HG02870 (cell line): Measurements from ENCODE around the gene COPZ1.
"Not testable (repeated sequence)": the region's sequence is repeated elsewhere in the genome, so short reads cannot be mapped to it uniquely, and the experiment has no call there.

Experiments
- ATAC-seq: cut with Tn5 transposase; IDR thresholded peaks from one replicate; pipeline ENCODE4 v1.9.1; 2021; ENCODE audit warnings: mild to moderate bottlenecking, moderate library complexity; ENCODE audit not compliant: unreplicated experiment

The COPZ1 gene

DNA sequence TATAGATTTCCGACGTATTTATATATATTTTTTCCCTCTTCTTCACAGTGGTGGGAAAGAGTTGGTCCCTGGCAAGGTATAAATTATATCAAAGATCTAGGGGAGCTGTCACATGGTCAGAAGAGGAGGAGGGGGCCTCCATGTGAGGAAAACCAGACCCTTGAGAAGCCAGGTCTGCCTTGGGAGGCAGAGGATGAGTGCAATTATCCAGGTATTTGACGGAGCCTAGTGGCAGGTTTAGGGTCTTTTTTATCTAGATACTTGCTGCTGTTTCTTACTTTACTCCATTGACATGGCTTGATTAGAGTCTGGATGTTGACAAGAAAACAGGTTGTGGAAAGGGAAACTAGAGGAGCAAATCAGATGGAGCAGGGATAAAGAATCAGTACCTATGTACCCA is 5.5 kb downstream of the COPZ1 start:
- ATAC-seq: no peak

DNA sequence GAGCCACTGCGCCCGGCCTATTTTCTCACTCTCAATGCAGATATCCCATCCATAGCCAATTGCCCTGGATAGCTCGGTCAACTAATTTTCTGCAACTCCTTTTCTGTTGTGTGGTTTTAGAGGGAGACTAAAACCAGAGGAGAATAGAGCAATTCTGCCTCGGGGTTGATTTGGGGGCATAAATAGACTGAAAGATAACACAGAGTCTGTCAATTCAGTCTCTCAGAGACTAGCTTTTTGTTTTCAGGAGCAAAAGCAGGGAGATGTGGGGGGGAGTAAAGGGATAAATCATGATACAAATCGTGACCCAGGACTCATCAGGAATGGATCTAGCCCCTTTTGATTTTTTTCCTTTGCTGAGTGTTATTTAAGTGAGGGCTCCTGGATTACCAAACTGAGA is 6.5 kb downstream of the COPZ1 start:
- ATAC-seq: no peak

DNA sequence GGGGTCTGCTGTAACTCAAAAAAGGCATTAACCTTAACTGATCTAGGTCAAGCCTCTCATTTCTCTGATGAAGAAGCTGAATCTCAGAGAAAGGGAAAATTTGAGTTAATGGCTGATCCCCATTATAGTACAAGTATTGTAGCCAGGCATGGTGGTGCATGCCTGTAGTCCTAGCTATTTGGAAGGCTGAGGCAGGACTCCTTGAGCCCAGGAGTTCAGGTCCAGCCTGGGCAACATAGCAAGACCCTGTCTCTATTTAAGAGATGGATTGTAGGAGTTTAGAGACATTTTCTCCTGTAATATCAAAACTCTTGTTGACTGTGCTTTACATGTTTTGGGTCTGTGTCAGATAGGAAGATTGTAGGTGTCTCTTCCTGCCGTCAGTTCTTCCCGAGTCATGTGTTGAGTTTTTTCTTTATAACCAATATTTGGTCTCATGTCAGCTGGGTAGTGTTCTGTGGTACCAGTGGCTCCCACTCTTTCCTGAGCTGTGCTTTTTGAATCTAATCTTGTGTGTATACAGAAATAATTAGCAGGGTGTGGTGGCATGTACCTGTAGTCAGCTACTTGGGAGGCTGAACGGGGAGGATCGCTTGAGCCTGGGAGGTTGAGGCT is 8.6 kb downstream of the COPZ1 start:
- ATAC-seq: no peak

DNA sequence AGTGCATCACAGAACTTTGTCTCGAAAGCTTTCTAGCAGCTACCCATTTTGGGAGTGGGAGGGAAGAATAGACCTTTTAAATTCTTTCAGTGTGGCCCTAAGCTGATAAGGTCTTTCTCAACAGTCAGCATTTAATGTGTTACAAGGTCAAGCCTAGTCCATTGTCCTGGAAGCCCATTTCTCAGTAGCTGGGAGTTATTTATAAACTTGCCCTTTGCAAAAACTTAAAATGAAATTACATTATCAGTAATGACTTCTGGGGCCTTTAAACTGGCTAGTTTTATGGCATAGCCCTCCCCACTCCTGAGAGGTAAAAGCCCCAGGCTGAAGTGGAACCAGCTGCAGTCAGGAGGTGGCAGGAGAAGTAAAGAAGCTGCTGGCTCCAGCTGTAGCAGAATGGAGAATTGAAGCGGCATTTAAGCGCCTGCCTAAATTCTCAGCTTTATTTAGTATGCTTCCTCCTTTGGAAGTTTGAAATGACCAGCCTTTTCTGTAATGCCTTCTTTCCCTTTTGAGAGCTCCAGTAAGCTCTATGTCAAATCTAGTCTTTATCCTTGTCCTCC is 12.4 kb downstream of the COPZ1 start:
- no peak for ATAC-seq

DNA sequence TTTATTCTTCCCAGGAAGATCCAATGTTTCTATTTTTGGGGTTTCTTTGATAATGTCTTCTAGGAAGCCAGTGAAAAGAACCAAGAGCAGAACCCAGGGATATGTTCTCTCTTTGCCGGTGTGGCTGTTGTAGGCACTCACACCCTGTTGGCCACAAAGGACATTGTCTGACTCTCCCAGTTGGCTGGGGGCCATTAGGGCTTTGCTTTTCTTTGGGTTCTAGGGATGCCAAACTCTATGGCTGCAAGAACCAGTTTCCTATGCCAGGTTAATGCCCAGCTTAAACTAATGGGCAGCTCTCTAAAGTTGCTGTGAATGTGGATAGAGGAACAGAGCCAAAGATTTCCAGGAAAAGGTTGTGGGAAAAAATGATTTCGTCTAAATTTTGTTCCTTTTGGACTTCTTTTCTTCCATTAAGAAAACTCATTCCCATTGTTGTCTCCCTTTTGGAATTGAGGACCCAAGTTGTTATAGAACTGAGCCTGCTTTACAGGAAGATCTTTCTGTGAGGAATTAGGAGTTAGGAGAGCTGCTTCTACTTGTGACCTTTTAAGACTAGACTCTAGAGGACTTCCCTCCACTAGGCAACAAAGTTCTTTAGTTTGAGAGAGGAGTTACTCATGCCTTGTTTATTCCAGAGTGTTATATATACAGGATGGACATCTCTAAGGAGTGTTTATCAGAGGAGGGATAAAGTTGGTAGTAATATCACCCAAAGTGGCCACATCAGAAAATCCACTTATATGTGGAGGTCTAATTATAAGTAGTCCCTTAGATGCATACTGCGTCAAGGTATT is 13.1 kb downstream of the COPZ1 start:
- ATAC-seq: no peak

DNA sequence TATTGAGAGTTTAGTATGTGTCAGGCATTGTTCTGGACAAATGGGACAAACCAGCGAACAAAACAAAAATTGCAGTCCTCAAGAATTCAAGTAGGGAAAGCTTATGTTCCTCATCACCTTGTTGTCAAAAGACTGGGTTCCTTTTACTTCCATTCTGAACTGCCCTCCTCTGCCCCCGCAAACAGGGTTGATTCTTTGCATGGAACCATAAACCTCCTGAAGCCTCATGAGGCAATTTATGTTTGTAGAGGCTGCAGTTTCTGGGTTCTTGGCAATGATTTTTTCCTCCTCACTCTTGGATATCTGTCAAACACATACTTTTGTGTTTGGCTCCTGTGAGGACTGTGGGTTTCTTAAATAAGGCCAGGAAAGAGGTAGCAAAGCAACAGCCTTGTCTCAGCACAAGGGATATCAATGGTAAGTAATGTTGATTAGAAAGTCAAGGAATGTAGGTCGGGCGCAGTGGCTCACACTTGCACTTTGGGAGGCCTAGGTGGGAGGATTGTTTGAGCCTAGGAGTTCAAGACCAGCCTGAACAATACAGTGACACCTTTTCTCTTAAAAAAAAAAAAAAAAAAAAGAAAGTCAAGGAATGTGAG is 13.9 kb downstream of the COPZ1 start:
- ATAC-seq: no peak

DNA sequence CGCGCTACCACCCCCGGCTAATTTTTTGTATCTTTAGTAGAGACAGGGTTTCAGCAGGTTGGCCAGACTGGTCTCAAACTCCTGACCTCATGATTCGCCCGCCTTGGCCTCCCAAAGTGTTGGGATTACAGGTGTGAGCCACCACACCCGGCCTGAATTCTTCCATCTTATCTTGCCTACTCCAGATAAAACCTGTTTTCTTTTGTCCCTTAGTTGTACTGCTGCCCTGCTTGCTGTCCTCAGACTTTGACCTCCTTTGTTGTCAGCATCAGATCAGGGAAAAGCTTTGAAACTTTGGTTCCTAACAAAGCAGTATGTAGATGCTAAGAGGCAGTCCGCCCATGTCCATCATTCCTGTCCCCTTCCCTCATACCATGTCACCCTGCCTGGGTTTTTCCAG is 15.9 kb downstream of the COPZ1 start:
- ATAC-seq: no peak

DNA sequence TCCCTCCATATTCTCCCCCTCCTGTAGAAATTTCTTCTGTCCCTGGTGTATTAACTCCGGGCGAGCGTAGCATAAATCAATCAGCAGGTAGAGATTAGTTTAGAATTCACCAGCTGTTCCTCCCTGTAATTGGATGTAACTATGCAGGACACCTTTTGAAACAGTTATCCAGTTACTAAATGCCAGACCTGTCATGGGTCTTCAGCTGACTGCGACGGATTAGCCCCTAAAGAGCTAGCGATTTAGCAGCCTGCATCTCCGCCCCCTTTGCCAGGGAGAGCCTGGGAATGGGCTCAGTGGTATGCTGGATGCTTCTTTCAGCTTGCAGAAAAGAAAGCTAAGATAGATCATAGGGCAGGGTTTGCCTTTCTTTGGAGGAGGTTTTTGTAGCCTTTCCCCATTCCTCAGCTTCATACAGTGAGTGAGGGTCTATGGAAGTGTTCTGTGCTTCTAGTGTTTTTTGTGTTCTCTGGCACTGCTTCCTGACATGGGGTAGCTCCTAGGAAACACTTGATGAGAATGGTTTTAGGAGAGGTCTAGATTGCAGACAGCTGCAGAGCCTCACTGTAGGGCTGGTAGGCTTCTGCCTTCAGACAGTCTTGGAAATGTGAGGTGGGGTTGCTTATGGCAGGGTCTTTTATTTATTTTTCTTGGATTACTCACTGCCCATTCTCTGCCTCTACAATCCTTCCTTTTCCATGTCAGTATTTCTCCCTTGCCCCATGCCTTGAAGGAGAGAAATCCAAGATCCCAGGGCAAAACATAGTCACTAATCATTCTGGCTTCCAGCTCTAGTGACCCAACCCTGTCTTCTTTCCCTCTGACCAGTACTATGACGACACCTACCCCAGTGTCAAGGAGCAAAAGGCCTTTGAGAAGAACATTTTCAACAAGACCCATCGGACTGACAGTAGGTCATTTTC is 16.7 kb downstream of the COPZ1 start:
- no peak for ATAC-seq

DNA sequence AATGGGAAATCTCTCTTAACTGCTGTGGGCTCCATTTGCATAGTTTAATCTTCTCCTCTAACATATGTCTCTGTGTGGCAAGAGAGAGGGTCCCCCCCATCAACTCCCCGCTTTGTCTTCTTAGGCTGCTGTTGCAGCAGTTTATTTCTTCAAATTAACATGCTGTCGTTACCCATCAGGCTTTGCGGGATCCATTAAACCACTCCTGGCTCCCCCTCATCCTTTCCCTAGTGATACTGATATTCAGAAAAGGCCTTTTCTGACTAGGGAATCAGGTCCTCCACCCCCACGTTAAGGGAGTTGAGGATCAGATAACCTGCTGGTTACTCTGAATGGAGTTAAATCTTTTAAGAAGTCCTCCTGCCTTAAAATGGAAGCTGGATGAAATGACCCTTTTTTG is 24.1 kb downstream of the COPZ1 start:
- no peak for ATAC-seq

DNA sequence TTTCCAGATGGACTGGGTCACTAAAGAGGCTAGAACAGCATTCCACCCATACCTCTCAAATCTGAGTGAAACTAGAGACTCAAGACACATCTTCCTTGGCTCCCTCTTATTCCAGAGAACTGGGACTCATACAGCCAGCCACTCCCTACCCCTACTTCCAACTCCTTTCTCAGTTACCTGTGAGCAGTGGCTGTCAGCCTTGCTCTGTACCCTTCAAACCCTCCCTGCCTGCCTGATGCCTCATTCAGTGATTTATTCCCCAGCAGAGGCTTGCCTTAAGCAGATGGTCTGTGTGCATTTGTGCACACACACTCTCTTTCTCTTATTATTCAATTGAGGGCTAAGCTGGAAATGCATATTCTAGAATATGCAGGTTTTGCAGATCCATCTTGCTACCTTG is 24.7 kb downstream of the COPZ1 start:
- no peak for ATAC-seq

DNA sequence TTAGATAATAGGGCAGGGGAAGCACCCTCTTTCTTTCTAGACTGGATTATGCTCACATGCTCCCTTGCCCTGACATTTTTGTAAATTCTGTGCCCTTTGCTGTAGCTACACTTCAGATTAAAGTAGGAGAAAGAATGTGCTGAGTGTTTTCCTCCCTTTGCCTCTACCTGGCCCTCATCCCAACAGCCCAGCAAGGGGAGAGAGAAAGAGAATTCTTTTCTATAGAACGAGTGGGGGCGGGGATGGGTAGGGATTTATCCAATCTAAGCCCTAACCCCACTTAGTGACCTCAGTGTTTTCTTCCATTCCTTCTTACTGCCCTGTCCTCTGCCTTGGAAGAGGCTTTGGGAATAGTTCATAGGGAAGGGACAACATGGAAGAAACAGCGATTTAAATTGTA is 25.8 kb downstream of the COPZ1 start:
- ATAC-seq: no peak

DNA sequence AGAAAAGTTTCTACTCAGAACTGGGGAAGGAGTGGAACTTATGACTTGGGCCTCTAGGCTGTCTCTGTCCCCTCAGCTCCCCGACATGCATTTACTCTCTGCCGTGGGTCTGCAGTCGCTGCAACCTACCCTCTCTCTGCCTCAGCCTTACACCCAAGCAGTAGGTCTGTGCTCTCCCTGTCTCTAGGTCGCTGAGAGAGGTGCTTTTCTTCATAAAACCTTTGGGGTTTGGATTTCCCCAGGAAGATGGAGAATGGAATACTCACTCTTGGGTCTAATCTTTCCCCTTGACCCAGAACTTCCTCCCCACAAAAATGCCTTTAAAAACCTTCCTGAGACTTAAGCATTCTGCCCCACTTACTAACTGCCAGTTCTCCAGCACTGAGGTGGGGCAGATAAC is 26.4 kb downstream of the COPZ1 start:
- ATAC-seq: no peak

DNA sequence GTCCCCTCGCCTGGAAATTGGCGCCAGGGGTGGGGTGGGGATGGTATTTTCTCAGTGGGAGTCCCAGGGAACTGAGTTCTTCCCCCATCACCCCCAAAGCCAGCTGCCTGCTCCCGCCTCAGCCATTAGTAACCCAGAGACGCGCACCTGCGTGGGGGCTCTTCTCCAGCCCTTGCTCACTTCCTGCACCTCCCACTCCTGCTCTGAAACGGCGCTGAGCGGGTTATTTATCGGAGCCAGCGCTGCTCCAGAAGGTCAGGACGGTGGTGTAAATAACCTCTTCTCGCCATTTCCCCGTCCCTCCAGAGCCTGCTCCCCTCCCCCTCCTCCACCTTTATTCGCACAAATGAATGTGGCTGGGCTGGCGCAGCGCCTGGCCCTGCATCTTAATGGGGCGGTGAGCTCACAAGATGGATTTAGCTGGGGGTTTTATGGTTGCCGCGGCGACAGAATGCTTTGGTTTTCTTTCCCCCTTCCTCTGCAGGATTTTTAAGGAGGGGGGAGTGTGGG is 27.1 kb downstream of the COPZ1 start:
- no peak for ATAC-seq

DNA sequence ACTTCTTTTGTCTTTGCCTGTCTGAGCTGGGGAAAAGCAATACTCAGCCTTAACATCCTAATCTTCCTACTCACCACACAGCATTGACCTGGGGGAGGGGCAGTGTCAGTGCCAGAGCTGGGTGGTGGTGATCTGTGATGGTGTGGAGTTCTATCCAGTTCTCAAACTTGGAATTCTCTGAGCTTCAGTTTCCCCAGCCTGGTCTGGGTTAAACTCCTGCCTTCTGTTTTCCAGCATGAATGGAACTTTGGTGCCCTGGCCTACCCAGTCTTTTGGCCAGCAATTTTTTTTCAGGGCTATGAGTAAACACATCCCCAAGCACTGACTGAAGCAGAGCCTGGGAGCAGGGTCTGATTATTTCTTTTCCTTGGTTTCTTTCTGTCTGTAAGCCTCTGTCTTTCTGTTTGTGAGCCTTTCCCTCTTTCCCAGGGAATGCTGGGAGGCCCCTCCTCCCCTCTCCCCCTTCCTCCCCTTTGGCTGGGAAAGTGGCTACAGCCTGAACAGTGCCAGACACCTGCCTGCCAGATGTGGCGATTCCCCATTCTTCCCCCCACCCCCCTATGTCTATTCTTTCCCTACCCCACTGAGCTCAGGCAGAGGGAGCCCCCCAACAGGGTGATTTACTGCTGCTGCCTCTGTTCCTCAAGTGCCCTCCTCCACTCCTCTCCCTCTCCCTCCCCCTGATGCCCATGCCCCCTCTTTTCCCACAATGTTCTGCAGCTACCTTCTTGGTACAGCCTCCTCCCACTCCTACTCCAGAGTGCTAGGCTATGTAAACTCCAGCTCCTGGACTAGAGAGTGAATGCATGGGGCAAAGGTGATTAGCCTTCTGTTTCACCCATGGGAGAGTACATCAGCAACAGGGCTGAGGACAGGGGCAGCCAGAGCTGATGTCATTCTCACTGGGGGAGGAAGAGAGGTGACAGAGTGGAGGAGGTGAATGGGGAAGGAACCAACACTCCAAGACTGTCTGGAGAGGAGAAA is 28.3 kb downstream of the COPZ1 start:
- no peak for ATAC-seq

DNA sequence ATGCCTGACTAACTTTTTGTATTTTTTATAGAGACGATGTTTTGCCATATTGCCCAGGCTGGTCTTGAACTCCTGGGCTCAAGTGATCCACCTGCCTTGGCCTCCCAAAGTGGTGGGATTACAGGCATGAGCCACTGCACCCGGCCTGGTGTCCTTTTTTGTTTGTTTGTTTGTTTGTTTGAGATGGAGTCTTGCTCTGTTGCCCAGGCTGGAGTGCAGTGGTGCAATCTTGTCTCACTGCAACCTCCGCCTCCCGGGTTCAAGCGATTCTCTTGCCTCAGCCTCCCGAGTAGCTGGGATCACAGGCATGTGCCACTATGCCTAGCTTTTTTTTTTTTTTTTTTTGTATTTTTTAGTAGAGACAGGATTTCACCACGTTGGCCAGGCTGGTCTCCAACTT is 29.3 kb downstream of the COPZ1 start:
- ATAC-seq: not testable (repeated sequence)

DNA sequence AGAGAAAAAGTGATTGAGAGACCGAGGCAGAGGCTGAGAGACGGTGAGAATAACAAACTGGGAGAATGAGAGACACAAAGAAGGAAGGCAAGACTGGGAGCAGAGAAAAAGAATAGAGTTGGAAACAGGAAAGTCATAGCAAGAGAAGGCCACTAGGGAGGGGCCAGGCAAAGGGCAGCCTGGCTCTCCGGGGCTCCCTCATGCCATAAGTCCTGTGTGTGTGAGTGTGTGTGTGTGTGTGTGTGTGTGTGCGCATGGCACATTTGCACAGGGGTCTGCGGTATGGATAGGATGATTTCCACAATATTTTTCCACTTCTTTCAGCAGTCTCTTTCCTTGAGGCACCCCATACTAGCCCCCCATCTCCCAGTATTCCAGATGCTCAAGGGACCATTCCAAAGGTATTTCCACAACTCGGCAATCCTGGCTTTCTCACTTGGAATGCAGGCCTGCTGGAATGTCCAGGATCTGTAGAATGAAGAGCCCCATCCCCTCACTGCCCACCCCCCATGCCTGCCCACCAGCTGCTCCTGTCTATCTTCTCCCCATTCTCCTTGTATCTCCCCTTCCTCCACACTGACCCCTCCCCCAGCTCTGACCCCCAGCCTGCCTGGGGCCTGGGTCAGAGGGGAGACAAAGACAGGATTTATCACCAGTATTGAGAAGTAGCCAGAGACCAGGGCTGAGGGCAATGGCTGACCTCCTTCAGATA is 30.3 kb downstream of the COPZ1 start:
- no peak for ATAC-seq

DNA sequence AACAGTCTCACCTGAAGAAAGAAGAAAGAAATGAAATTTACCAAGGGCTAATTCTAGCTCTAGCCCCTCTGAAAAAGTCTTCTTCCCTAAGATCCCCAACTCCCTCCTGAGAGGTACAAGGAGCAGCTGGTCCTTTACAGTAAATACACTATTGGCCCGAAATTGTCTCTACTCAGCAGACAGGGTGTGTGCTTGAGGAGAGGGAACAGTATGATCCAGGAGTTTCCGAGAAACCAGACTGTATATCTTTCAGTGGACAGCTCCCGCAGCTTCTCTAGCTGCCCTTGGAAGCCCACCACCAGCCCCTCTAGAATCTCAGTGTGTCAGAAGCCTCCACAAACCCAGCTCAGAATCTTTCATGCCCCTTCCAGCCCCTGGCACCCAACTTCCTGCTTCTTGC is 31.3 kb downstream of the COPZ1 start:
- ATAC-seq: no peak

DNA sequence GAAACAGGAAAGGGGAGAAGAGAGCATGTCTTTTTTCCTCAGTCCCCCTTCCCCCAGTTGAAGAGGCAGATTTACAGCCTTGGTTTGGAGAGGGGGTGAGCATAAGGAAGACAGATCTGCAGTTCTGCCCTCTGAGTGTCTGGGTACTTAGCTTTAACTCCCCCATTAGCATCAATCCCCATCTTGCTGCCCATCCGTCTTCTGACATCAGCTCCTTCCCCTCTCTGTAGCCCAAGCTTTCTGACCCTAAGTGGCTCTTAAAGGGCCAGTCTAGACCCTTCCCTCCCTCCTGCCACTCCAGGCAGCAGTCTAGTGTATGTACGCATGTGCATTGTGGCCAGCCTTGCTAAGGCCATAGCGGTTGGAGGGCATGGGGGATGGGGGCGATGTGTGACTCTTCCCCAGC is 32.0 kb downstream of the COPZ1 start:
- no peak for ATAC-seq
